Right atrium auricular region (tissue), 2 donors: ENCODE results near the gene LRRK1. TPM values are rescaled to one million over a fixed set of nuclear protein-coding genes. Genes with fewer than 3 reads are reported as not detected.

Experiments
- DNase-seq: peaks from one replicate; pipeline ENCODE4 v3.0.0-alpha.2; 2019; ENCODE audit warnings: low spot score
- H3K27ac ChIP-seq, 2 donors: fragments of 200-600 bp; sonication (generic); 1 replicate in 1 of 2; 2 replicates in 1 of 2; pipeline ENCODE4 v1.5.1; 2016 to 2019
- H3K27me3 ChIP-seq, 2 donors: fragments of 200-600 bp; sonication (generic); one replicate each; pipeline versions ENCODE4 v1.5.1 to v1.6.0; 2017 to 2019
- H3K36me3 ChIP-seq: fragments of 200-600 bp; sonication (generic); one replicate; pipeline ENCODE4 v1.5.1; 2016
- H3K4me1 ChIP-seq, 2 donors: fragments of 200-600 bp; sonication (generic); one replicate each; pipeline versions ENCODE4 v1.5.1 to v1.6.0; 2017 to 2019
- H3K4me3 ChIP-seq, 2 donors: fragments of 200-600 bp; sonication (generic); 1 replicate in 1 of 2; 2 replicates in 1 of 2; pipeline ENCODE4 v1.5.1; 2017 to 2019; ENCODE audit warnings: mild to moderate bottlenecking in 1 of 2, moderate library complexity in 1 of 2
- H3K9me3 ChIP-seq, 2 donors: fragments of 200-600 bp; sonication (generic); one replicate each; pipeline ENCODE4 v1.5.1; 2019
- total RNA-seq, 2 donors: library from RNA; depleted of rRNA; stranded (reverse); fragments of >200 nt; gene quantifications; one replicate each; pipeline ENCODE4 v1.1.0, GENCODE V29; 2016
- TF ChIP-seq, protein P1 (sequence below), 2 donors: fragments of 200-600 bp; sonication (generic); IDR thresholded peaks; one replicate each; pipeline ENCODE4 v1.5.1; 2019; ENCODE audit warnings: antibody characterized with exemption in 2 of 2

LRRK1 gene
- total RNA-seq, 2 donors from 2014 or later = 1.9 to 4.4 TPM

DNA sequence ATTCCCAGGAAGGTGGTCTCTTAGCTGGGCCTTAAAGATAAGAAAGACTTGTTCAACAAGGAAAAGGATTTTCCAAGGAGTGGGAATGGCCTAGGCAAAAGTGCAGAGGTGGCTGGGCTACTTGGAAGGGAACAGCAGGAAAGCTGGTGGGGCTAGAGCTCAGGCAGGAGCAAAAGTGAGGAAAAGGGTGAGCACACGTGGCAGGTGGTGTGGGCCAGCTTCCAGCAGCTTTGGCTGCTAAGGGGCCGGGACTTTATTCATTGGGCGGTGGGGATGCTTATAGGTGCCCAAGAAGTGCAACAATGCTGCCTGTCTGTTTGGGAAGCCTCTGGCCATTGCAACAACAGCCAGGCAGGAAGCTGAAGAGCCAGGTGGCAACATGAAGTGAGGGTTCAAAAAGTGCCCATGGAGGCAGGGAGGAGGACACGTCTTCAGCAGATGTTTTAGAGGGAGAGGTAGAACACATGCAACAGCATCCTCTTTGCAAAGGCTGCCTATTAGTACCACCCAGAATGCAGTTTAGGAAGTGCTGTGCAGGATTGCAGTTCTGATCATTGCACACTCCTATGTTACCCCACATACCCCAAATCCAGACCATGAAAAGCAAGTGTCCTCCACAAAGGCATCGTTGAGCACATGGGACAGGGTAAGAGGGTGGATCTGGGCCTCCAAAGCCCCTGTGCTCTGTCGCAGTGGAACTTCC, 25.7 kb upstream of the LRRK1 start:
- Histone ChIP-seq H3K9me3 (no peaks in the 10 kb centered on the region), H3K27ac (no peak overlapping the region), H3K36me3 (no peaks in the 10 kb centered on the region), H3K27me3 (no peaks in the 10 kb centered on the region), H3K4me3 (no peak overlapping the region), H3K4me1 (peaks cover 0 to 42% of the 10 kb centered on the region in 2 donors)
- TF ChIP-seq, protein P1, sequence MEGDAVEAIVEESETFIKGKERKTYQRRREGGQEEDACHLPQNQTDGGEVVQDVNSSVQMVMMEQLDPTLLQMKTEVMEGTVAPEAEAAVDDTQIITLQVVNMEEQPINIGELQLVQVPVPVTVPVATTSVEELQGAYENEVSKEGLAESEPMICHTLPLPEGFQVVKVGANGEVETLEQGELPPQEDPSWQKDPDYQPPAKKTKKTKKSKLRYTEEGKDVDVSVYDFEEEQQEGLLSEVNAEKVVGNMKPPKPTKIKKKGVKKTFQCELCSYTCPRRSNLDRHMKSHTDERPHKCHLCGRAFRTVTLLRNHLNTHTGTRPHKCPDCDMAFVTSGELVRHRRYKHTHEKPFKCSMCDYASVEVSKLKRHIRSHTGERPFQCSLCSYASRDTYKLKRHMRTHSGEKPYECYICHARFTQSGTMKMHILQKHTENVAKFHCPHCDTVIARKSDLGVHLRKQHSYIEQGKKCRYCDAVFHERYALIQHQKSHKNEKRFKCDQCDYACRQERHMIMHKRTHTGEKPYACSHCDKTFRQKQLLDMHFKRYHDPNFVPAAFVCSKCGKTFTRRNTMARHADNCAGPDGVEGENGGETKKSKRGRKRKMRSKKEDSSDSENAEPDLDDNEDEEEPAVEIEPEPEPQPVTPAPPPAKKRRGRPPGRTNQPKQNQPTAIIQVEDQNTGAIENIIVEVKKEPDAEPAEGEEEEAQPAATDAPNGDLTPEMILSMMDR (IDR thresholded peaks at IDR 0.05) = no peak
- DNase-seq = no peak

DNA sequence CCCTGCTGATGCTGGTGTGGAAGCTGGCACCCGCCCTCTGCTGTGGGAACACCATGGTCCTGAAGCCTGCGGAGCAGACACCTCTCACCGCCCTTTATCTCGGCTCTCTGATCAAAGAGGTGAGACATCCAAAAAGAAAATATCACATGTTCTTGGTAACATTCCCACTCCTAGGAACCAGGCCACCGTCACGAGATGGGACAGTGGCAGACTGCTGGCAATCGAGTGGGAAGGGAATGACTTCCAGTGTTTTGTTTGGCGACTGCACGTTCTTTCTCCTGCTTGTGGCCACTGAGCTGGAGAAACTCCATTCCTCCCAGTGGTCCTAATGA, 25.2 kb upstream of the LRRK1 start:
- TF ChIP-seq, protein P1 (IDR thresholded peaks at IDR 0.05) = no peak
- H3K36me3 ChIP-seq = no peaks in the 10 kb centered on the region
- no peaks in the 10 kb centered on the region for H3K9me3 ChIP-seq
- peaks cover 0 to 45% of the 10 kb centered on the region in 2 donors for H3K4me1 ChIP-seq
- H3K27ac ChIP-seq = no peak overlapping the region
- no peak overlapping the region for H3K4me3 ChIP-seq
- no peaks in the 10 kb centered on the region for H3K27me3 ChIP-seq
- DNase-seq = no peak

DNA sequence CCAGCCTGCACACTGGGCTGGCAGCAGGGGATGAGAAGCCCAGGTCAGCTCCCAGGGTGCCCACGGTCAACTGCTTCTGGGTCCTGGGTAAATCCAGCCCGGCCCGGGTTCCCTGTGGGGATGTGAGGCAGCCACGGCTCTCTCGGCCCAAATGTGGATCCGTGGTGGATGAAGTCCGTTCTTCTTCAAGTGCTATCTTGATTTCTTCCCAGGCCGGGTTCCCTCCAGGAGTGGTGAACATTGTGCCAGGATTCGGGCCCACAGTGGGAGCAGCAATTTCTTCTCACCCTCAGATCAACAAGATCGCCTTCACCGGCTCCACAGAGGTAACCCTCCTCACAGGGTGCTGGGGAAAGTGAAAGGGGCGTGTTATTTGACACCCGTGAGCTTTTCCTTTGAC, 23.4 kb upstream of the LRRK1 start:
- no peaks in the 10 kb centered on the region for H3K9me3 ChIP-seq
- TF ChIP-seq, protein P1 (IDR thresholded peaks at IDR 0.05) = no peak
- no peaks in the 10 kb centered on the region for H3K36me3 ChIP-seq
- H3K27me3 ChIP-seq = no peaks in the 10 kb centered on the region
- DNase-seq = no peak
- H3K4me1 ChIP-seq = peaks cover 0 to 44% of the 10 kb centered on the region in 2 donors
- no peak overlapping the region for H3K27ac ChIP-seq
- no peak overlapping the region for H3K4me3 ChIP-seq

DNA sequence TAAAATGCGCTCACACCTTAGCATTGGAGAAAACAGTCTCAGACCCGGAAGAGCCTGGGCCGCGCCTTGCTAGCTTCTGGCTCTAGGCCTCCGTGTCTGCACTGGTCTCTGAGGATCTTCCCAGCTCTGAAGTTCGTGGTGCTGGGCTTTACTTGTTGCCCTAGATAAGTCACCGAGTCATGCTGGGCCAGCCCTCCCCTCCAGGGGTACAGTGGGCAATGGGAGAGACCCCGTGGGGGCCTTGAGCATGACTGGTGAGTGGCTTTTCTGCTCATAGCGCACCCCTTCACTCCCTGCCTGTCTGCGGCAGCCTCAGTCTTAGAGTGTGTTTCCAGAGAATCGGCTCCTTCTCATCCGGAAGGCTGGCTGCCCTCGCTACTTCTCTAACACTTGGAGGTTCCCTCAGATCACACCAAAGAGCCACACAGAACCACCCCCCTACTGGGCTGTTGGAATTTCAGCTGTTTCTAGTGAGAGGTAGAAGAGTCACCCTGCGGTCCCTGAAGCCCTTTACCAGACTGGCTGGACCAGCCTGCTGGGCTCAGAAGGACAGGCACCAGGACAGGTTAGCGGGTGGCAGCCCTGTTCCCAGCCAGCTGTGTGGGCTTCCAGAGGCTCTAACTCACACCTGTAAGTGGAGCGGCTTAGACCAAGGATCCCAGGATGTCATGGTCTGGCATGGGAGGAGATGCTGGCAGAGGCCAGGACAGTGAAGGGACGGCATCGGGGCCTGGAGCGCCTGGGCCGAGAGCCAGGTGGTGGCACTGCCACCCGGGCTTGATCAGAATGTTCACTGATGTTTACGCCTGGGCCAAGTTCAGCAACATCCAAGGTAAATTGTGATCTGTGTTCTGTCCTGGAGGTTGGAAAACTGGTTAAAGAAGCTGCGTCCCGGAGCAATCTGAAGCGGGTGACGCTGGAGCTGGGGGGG, 21.7 kb upstream of the LRRK1 start:
- H3K27me3 ChIP-seq = no peaks in the 10 kb centered on the region
- H3K4me3 ChIP-seq = no peak overlapping the region
- no peaks in the 10 kb centered on the region for H3K36me3 ChIP-seq
- DNase-seq = no peak
- TF ChIP-seq, protein P1 (IDR thresholded peaks at IDR 0.05) = no peak
- H3K9me3 ChIP-seq = no peaks in the 10 kb centered on the region
- peaks cover 0 to 34% of the 10 kb centered on the region in 2 donors for H3K4me1 ChIP-seq
- no peak overlapping the region for H3K27ac ChIP-seq

DNA sequence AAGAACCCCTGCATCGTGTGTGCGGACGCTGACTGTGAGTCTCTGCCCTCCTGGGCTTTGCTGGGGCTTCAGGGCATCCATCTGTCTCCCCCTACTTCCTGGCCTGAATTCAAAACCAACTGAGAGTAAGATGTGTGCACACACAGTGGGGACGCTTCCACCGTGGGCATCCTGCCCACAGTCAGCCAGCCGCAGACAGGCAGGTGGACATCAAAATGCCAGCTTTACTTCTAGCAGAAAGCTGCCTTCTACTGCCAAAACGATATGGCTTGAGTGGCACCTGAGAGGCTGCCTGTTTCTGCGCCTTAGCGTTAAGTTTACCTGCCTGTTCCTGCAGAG, 21.0 kb upstream of the LRRK1 start:
- TF ChIP-seq, protein P1 (IDR thresholded peaks at IDR 0.05) = no peak
- no peak for DNase-seq

More for the DNA sequence above, 21.0 kb upstream of the LRRK1 start:
- Histone ChIP-seq H3K27ac (no peak overlapping the region), H3K9me3 (no peaks in the 10 kb centered on the region), H3K36me3 (no peaks in the 10 kb centered on the region), H3K4me1 (peaks cover 0 to 38% of the 10 kb centered on the region in 2 donors), H3K4me3 (no peak overlapping the region), H3K27me3 (no peaks in the 10 kb centered on the region)
